Mesenchymal stem cell (in vitro differentiated cells and primary cell): ENCODE data around the gene ATP13A3.
A peak's percentile ranks its signal among the peaks of the same experiment; 100 is the strongest.

Experiments
- DNase-seq: peaks from one replicate; pipeline ENCODE4 v3.0.0-alpha.2; 2013
- H2AFZ ChIP-seq: one replicate; pipeline ENCODE4 v1.6.1; 2013; ENCODE audit warnings: low read depth, mild to moderate bottlenecking, control low read depth, inconsistent platforms, low read length, moderate library complexity
- H2AK5ac ChIP-seq: 2 replicates; pipeline ENCODE4 v1.6.1; 2013; ENCODE audit warnings: low read length, moderate library complexity, mild to moderate bottlenecking, inconsistent platforms; ENCODE audit not compliant: severe bottlenecking
- H2BK120ac ChIP-seq: one replicate; pipeline ENCODE4 v1.6.1; 2013; ENCODE audit warnings: low read depth, mild to moderate bottlenecking, inconsistent platforms, low read length, moderate library complexity
- H2BK12ac ChIP-seq, 2 experiments: one replicate each; pipeline ENCODE4 v1.6.1; 2013; ENCODE audit warnings: inconsistent platforms in 2 of 2, low read length in 2 of 2, mild to moderate bottlenecking in 2 of 2, moderate library complexity in 2 of 2, control low read depth in 1 of 2
- H2BK15ac ChIP-seq: one replicate; pipeline ENCODE4 v1.6.1; 2013; ENCODE audit warnings: mild to moderate bottlenecking, low read depth, inconsistent platforms; ENCODE audit not compliant: poor library complexity, severe bottlenecking
- H2BK5ac ChIP-seq: 2 replicates; pipeline ENCODE4 v1.6.1; 2013; ENCODE audit warnings: low read depth, mild to moderate bottlenecking, low read length, control low read depth, inconsistent platforms; ENCODE audit not compliant: poor library complexity, severe bottlenecking
- H3K14ac ChIP-seq, 2 experiments: one replicate each; pipeline ENCODE4 v1.6.1; 2013; ENCODE audit warnings: inconsistent platforms in 2 of 2, low read length in 2 of 2, control low read depth in 1 of 2, mild to moderate bottlenecking in 1 of 2, moderate library complexity in 1 of 2
- H3K18ac ChIP-seq, 2 experiments: one replicate each; pipeline ENCODE4 v1.6.1; 2013; ENCODE audit warnings: inconsistent platforms in 2 of 2, low read length in 2 of 2, control low read depth in 1 of 2, low read depth in 1 of 2, mild to moderate bottlenecking in 1 of 2
- H3K23ac ChIP-seq, 2 experiments: one replicate each; pipeline ENCODE4 v1.6.1; 2013; ENCODE audit warnings: inconsistent platforms in 2 of 2, low read length in 2 of 2, mild to moderate bottlenecking in 2 of 2, moderate library complexity in 2 of 2, control low read depth in 1 of 2
- H3K27ac ChIP-seq: 2 replicates; pipeline ENCODE4 v1.5.1; 2013; ENCODE audit warnings: mild to moderate bottlenecking, moderate library complexity, low read length, control low read depth, inconsistent platforms; ENCODE audit not compliant: poor library complexity, severe bottlenecking
- H3K27me3 ChIP-seq, 2 experiments: 2 replicates each; pipeline versions ENCODE4 v1.6.1 to v1.7.0; 2013; ENCODE audit warnings: low read length in 2 of 2, mild to moderate bottlenecking in 2 of 2, moderate library complexity in 2 of 2, control low read depth in 1 of 2, inconsistent platforms in 1 of 2; ENCODE audit not compliant: control insufficient read depth in 1 of 2, insufficient read depth in 1 of 2
- H3K36me3 ChIP-seq, 2 experiments: 2 replicates each; pipeline versions ENCODE4 v1.6.1 to v1.7.0; 2013; ENCODE audit warnings: low read length in 2 of 2, control low read depth in 1 of 2, inconsistent platforms in 1 of 2, low read depth in 1 of 2, mild to moderate bottlenecking in 1 of 2; ENCODE audit not compliant: insufficient read depth in 2 of 2, control insufficient read depth in 1 of 2
- H3K4ac ChIP-seq, 2 experiments: one replicate each; pipeline ENCODE4 v1.6.1; 2013; ENCODE audit warnings: inconsistent platforms in 2 of 2, low read length in 2 of 2, mild to moderate bottlenecking in 2 of 2, moderate library complexity in 2 of 2, control low read depth in 1 of 2, low read depth in 1 of 2
- H3K4me1 ChIP-seq: 2 replicates; pipeline ENCODE4 v1.6.1; 2013; ENCODE audit warnings: low read depth, low read length, control low read depth; ENCODE audit not compliant: control insufficient read depth, insufficient read depth
- H3K4me2 ChIP-seq: 2 replicates; pipeline ENCODE4 v1.6.1; 2013; ENCODE audit warnings: low read length, mild to moderate bottlenecking, inconsistent platforms; ENCODE audit not compliant: poor library complexity, severe bottlenecking
- H3K4me3 ChIP-seq, 2 experiments: 2 replicates each; pipeline versions ENCODE4 v1.5.1 to v1.7.0; 2013; ENCODE audit warnings: low read length in 2 of 2, mild to moderate bottlenecking in 2 of 2, control low read depth in 1 of 2, low read depth in 1 of 2; ENCODE audit not compliant: insufficient read depth in 1 of 2
- H3K79me1 ChIP-seq: replicated peaks from 2 replicates; pipeline ENCODE4 v1.6.1; 2013; ENCODE audit warnings: mild to moderate bottlenecking, control low read depth, low read length, inconsistent platforms; ENCODE audit not compliant: poor library complexity, severe bottlenecking
- H3K9ac ChIP-seq: 2 replicates; pipeline ENCODE4 v1.7.0; 2013; ENCODE audit warnings: mild to moderate bottlenecking, low read length, moderate library complexity
- H3K9me3 ChIP-seq: 2 replicates; pipeline ENCODE4 v1.7.0; 2013; ENCODE audit warnings: mild to moderate bottlenecking, low read length; ENCODE audit not compliant: control insufficient read depth
- H4K8ac ChIP-seq: one replicate; pipeline ENCODE4 v1.6.1; 2013; ENCODE audit warnings: inconsistent platforms, mild to moderate bottlenecking, low read length, moderate library complexity
- H4K91ac ChIP-seq: one replicate; pipeline ENCODE4 v1.6.1; 2013; ENCODE audit warnings: mild to moderate bottlenecking, low read length, inconsistent platforms
- WGBS: methylation state at CpG from one replicate; pipeline ENCODE4 v1.1.7; 2013; ENCODE audit warnings: mixed read lengths; 5-methylcytosine and 5-hydroxymethylcytosine counted together

ATP13A3 gene

GRCh38 chr3:194389269-194389668 is 97.5 kb downstream of the ATP13A3 start:
- Histone ChIP-seq H4K91ac (no peak overlapping the region), H3K4me2 (no peak overlapping the region)

GRCh38 chr3:194387926-194388418 is 98.8 kb downstream of the ATP13A3 start:
- Histone ChIP-seq H4K8ac (no peak overlapping the region), H3K23ac (no peak overlapping the region)

More at GRCh38 chr3:194389269-194389668, 97.5 kb downstream of the ATP13A3 start:
- no peak overlapping the region for H3K27ac ChIP-seq
- no peak overlapping the region for H3K4ac ChIP-seq
- no peak overlapping the region for H3K23ac ChIP-seq
- no peak overlapping the region for H3K14ac ChIP-seq
- H2AFZ ChIP-seq: no peak overlapping the region
- H3K18ac ChIP-seq: no peak overlapping the region
- H3K4me1 ChIP-seq: no peaks in the 10 kb centered on the region
- no peak overlapping the region for H2BK120ac ChIP-seq
- H4K8ac ChIP-seq: no peak overlapping the region
- no peak overlapping the region for H2AK5ac ChIP-seq
- peaks cover 35 to 50% of the 10 kb centered on the region in 2 experiments for H3K27me3 ChIP-seq
- no peak overlapping the region for H2BK5ac ChIP-seq
- no peak overlapping the region for H2BK15ac ChIP-seq
- 87% methylated on average over 8 of the region's 8 CpGs for WGBS
- H3K9ac ChIP-seq: no peak overlapping the region
- DNase-seq: no peak
- H3K9me3 ChIP-seq: peaks cover 13% of the 10 kb centered on the region
- H2BK12ac ChIP-seq: no peak overlapping the region
- no peaks in the 10 kb centered on the region for H3K36me3 ChIP-seq
- H3K4me3 ChIP-seq: no peak overlapping the region
- no peaks in the 10 kb centered on the region for H3K79me1 ChIP-seq

GRCh38 chr3:194387276-194387675 is 99.5 kb downstream of the ATP13A3 start:
- Histone ChIP-seq H3K9me3 (peaks cover 13% of the 10 kb centered on the region), H3K4me3 (no peak overlapping the region), H2AFZ (no peak overlapping the region), H2BK15ac (no peak overlapping the region), H3K79me1 (no peaks in the 10 kb centered on the region), H3K9ac (no peak overlapping the region), H3K4me2 (no peak overlapping the region), H3K27ac (no peak overlapping the region), H3K4me1 (no peaks in the 10 kb centered on the region), H2BK120ac (no peak overlapping the region), H2BK12ac (peak overlapping the region in 1 of 2 experiments; percentile 1), H3K14ac (no peak overlapping the region), H3K18ac (no peak overlapping the region), H2AK5ac (no peak overlapping the region), H2BK5ac (no peak overlapping the region), H4K8ac (no peak overlapping the region), H3K27me3 (peaks cover 48 to 62% of the 10 kb centered on the region in 2 experiments), H3K4ac (no peak overlapping the region), H3K23ac (no peak overlapping the region), H3K36me3 (no peaks in the 10 kb centered on the region), H4K91ac (no peak overlapping the region)
- DNase-seq: no peak
- 96% methylated on average over 6 of the region's 6 CpGs for WGBS

More at GRCh38 chr3:194387926-194388418, 98.8 kb downstream of the ATP13A3 start:
- Histone ChIP-seq H3K4me2 (no peak overlapping the region), H3K14ac (no peak overlapping the region), H2AFZ (no peak overlapping the region), H3K27ac (no peak overlapping the region), H3K4me3 (no peak overlapping the region), H2BK5ac (no peak overlapping the region), H3K18ac (no peak overlapping the region), H3K4ac (no peak overlapping the region), H3K79me1 (no peaks in the 10 kb centered on the region), H3K9me3 (peaks cover 13% of the 10 kb centered on the region), H2BK15ac (no peak overlapping the region), H3K9ac (no peak overlapping the region), H3K4me1 (no peaks in the 10 kb centered on the region), H4K91ac (no peak overlapping the region), H2BK12ac (no peak overlapping the region), H2BK120ac (no peak overlapping the region), H3K36me3 (no peaks in the 10 kb centered on the region), H2AK5ac (no peak overlapping the region), H3K27me3 (peaks cover 41 to 63% of the 10 kb centered on the region in 2 experiments)
- DNase-seq: no peak
- WGBS: 93% methylated on average over 4 of the region's 8 CpGs

GRCh38 chr3:194386648-194387047 is 100.2 kb downstream of the ATP13A3 start:
- Histone ChIP-seq H2AFZ (no peak overlapping the region), H4K8ac (no peak overlapping the region), H3K4me3 (no peak overlapping the region), H4K91ac (no peak overlapping the region), H3K4me1 (no peaks in the 10 kb centered on the region), H3K36me3 (no peaks in the 10 kb centered on the region), H3K23ac (no peak overlapping the region), H3K9ac (no peak overlapping the region), H3K4me2 (no peak overlapping the region), H2BK15ac (no peak overlapping the region), H3K79me1 (no peaks in the 10 kb centered on the region), H3K9me3 (peaks cover 13% of the 10 kb centered on the region), H3K18ac (no peak overlapping the region), H3K4ac (no peak overlapping the region), H2AK5ac (no peak overlapping the region), H3K14ac (no peak overlapping the region), H2BK5ac (no peak overlapping the region), H3K27ac (no peak overlapping the region), H2BK120ac (no peak overlapping the region), H2BK12ac (no peak overlapping the region), H3K27me3 (peaks cover 49 to 62% of the 10 kb centered on the region in 2 experiments)
- WGBS: 87% methylated on average over 7 of the region's 7 CpGs
- DNase-seq: no peak
